Thoracic aorta (tissue), 2 donors: Measurements from ENCODE around the gene TTLL5. TPM values are rescaled to one million over a fixed set of nuclear protein-coding genes. Genes with fewer than 3 reads are reported as not detected.

Experiments
- ATAC-seq: fragments of 150-250 bp; one replicate; pipeline ENCODE4 v1.8.0; 2017; ENCODE audit warnings: low read depth; ENCODE audit not compliant: insufficient number of reproducible peaks, low FRiP score
- DNase-seq: peaks from one replicate; pipeline ENCODE4 v3.0.0-alpha.2; 2020; ENCODE audit warnings: low spot score
- H3K27ac ChIP-seq, 2 donors: fragments of 200-600 bp; sonication (generic); 1 replicate in 1 of 2; 2 replicates in 1 of 2; pipeline ENCODE4 v1.5.1; 2016; ENCODE audit warnings: mild to moderate bottlenecking in 2 of 2, moderate library complexity in 2 of 2
- H3K27me3 ChIP-seq: fragments of 200-600 bp; sonication (generic); replicated peaks from 2 replicates; pipeline ENCODE4 v1.6.0; 2016; ENCODE audit warnings: mild to moderate bottlenecking; ENCODE audit not compliant: insufficient read depth
- H3K36me3 ChIP-seq: fragments of 200-600 bp; sonication (generic); one replicate; pipeline ENCODE4 v1.5.1; 2016
- H3K4me1 ChIP-seq, 2 donors: fragments of 200-600 bp; sonication (generic); 1 replicate in 1 of 2; 2 replicates in 1 of 2; pipeline versions ENCODE4 v1.5.1 to v1.6.0; 2016; ENCODE audit warnings: low read depth in 2 of 2, mild to moderate bottlenecking in 1 of 2; ENCODE audit not compliant: control insufficient read depth in 1 of 2
- H3K4me3 ChIP-seq: fragments of 200-600 bp; sonication (generic); 2 replicates; pipeline ENCODE4 v1.5.1; 2016; ENCODE audit warnings: mild to moderate bottlenecking
- H3K9me3 ChIP-seq: fragments of 200-600 bp; sonication (generic); 2 replicates; pipeline ENCODE4 v1.5.1; 2016
- total RNA-seq, 2 donors: library from RNA; depleted of rRNA; stranded (reverse); fragments of >200 nt; gene quantifications; one replicate each; pipeline versions ENCODE4 v1.1.0 to v1.2.3, GENCODE V29; 2016
- TF ChIP-seq, protein P1 (sequence below): fragments of 200-600 bp; sonication (generic); IDR thresholded peaks from one replicate; pipeline ENCODE4 v1.5.1; 2019; ENCODE audit warnings: antibody characterized with exemption

TTLL5 gene
- total RNA-seq, 2 donors from 2014 or later = 34.7 to 47.9 TPM

DNA sequence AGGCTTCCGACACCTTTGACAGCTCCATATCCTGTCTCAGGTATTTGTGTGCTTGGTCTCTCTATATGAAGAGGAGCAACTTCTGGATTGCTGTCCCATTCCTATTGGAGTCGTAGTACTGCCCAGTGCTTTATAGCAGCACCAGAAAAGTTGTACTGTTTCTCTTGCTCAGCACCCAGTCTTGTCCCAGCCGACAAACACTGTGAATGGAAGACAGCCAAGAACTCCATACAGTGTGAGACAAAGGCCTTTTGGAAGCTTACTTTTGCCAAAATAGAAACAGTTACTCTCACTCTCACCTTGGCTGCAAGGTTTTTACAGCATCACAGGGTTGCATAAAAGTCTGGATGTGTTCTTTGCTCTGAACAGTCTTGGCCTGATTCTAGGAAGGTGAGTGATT lies 215.5 kb downstream of the TTLL5 start:
- Histone ChIP-seq H3K27ac (no peak overlapping the region), H3K4me1 (peaks cover 7 to 16% of the 10 kb centered on the region in 2 donors), H3K4me3 (no peak overlapping the region), H3K9me3 (no peaks in the 10 kb centered on the region), H3K36me3 (no peaks in the 10 kb centered on the region), H3K27me3 (no peaks in the 10 kb centered on the region)
- ATAC-seq (no peak), DNase-seq (no peak)
- TF ChIP-seq, protein P1, sequence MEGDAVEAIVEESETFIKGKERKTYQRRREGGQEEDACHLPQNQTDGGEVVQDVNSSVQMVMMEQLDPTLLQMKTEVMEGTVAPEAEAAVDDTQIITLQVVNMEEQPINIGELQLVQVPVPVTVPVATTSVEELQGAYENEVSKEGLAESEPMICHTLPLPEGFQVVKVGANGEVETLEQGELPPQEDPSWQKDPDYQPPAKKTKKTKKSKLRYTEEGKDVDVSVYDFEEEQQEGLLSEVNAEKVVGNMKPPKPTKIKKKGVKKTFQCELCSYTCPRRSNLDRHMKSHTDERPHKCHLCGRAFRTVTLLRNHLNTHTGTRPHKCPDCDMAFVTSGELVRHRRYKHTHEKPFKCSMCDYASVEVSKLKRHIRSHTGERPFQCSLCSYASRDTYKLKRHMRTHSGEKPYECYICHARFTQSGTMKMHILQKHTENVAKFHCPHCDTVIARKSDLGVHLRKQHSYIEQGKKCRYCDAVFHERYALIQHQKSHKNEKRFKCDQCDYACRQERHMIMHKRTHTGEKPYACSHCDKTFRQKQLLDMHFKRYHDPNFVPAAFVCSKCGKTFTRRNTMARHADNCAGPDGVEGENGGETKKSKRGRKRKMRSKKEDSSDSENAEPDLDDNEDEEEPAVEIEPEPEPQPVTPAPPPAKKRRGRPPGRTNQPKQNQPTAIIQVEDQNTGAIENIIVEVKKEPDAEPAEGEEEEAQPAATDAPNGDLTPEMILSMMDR = no peak

DNA sequence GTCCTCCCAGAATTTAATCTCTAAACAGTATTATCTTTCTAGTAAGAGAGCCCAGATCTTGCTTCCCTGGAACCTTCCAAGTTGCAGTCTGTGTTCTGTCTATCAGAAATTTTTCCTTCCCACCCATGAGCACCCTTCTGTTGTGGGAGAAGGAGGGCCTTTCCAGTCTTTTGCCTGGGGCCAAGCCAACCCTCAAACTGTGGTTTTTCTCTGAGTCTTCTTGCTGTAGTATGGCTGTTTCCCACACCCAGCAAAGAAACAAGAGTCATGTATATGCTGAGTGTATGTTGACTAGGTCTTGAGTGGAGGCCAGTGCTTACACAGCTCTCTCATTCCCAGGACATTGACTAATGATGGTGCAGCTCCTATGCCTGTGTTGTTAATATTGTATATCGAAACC lies 216.2 kb downstream of the TTLL5 start:
- Histone ChIP-seq H3K27ac (no peak overlapping the region), H3K36me3 (no peaks in the 10 kb centered on the region), H3K4me1 (peaks cover 7 to 16% of the 10 kb centered on the region in 2 donors), H3K27me3 (no peaks in the 10 kb centered on the region), H3K9me3 (no peaks in the 10 kb centered on the region), H3K4me3 (no peak overlapping the region)
- TF ChIP-seq, protein P1 = no peak
- DNase-seq (no peak), ATAC-seq (no peak)

DNA sequence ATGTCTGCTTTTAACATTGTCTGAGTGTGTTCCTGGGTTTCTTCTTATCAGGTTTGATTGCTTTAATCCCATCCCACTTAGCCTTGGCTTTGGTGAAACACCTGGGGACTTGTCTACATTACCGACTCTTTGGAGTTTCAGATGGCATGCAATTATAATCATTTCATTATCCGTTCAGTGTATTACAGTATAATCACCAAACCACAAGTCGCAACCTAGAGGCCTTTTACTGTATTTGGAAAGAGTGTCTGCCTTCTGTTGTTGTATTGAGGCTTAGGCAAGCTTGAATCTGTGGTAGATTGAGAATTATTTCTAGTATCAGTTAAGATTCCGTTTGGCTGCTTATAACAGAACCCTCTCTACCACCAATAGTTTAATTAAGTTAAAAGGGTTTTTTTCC lies 216.8 kb downstream of the TTLL5 start:
- Histone ChIP-seq H3K9me3 (no peaks in the 10 kb centered on the region), H3K27me3 (no peaks in the 10 kb centered on the region), H3K27ac (no peak overlapping the region), H3K4me1 (peaks cover 7 to 16% of the 10 kb centered on the region in 2 donors), H3K4me3 (no peak overlapping the region), H3K36me3 (no peaks in the 10 kb centered on the region)
- TF ChIP-seq, protein P1 = no peak
- ATAC-seq (no peak), DNase-seq (no peak)

DNA sequence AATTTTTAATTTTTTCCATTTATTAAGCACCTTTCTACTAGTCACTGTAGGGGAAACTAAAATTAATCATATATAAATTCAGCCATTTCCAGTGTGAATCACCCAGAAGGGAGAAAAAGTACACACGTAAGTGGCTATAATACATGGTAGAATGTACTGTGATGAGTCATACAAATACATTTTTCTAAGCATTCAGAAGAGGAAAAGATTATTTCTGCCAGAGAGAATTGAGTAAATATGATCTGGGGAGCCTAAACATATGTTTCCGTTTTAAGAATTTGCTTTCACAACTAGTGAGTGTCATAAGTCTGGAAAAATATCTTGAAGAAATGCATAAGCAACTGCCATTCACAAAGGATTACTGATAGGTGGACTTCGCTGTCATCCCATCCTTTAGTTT lies 218.0 kb downstream of the TTLL5 start:
- Histone ChIP-seq H3K27ac (no peak overlapping the region), H3K36me3 (no peaks in the 10 kb centered on the region), H3K27me3 (no peaks in the 10 kb centered on the region), H3K4me1 (peaks cover 7 to 16% of the 10 kb centered on the region in 2 donors), H3K4me3 (no peak overlapping the region), H3K9me3 (no peaks in the 10 kb centered on the region)
- DNase-seq (no peak), ATAC-seq (no peak)
- TF ChIP-seq, protein P1 = no peak

DNA sequence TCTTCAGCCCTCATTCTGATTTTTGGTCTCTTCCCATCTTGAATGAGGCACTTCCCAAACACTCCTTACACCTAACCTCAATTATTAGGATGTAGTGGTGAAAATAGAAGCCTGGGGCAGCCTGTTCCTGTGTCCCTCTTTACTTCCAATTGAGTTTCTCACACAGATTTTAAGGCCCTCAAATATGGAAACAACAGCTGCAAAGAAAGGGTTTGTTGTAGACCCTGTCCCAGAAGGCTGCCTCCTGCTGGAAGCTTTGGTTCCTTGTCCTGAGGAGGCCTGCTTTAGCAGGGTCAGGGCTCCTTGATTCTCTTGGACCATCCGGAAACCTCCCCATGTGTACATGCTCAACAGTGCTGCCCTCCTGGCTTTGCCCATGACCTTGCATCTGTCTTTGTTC lies 219.5 kb downstream of the TTLL5 start:
- ATAC-seq (no peak), DNase-seq (no peak)
- Histone ChIP-seq H3K36me3 (no peaks in the 10 kb centered on the region), H3K27me3 (no peaks in the 10 kb centered on the region), H3K4me1 (peaks cover 7 to 16% of the 10 kb centered on the region in 2 donors), H3K27ac (no peak overlapping the region), H3K4me3 (no peak overlapping the region), H3K9me3 (no peaks in the 10 kb centered on the region)
- TF ChIP-seq, protein P1 = no peak
